HG03575 (cell line): ENCODE measurements around the gene ROR1.

Experiments
- ATAC-seq: cut with Tn5 transposase; IDR thresholded peaks from one replicate; pipeline ENCODE4 v1.9.1; 2021; ENCODE audit not compliant: unreplicated experiment, insufficient number of reproducible peaks, low FRiP score; ENCODE audit errors: extremely low read depth

ROR1 gene

DNA sequence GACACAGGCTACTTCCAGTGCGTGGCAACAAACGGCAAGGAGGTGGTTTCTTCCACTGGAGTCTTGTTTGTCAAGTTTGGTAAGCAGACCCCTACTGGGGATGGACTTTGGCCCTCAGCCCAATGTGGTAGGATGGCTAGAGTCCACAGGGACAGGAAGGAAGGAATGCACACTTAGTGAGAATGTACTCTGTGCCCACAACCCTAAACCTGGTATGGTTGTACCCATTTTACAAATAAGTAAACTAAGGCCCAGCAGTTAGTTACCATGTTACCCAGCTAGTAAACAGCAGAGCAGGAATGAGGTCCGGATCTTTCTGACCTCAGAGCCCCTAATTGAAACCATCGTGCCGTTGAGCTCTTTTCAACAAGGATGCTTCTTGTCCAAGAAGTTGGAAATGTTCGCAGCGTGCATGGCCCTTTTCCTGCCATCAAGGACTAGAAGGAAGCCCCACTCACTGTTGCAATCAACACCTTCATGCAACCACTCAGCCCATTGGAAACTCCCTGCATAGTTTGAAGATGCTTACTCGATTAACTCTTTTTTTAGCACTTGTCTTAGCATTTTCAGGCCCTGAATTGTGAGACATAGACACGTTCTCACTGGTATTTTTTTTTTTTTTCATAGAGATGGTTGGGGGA, 276.2 kb downstream of the ROR1 start:
- ATAC-seq: no peak

DNA sequence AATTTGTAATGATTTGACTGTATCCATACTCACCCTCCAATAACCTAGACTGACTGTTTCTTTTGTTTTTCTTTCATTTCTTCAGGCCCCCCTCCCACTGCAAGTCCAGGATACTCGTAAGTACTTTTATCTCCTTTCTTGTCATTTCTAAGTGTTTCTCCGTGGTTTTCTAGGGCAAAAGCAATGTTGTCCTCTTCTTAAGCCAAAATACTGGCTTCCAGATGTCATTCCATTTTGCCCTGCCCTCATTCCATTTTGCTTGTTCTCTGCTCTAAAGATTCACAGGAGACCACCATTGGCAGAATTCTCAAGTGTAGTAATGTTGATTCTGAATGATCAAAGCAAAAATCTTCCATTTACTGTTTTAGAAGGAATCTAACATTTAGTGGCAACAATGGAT, 276.8 kb downstream of the ROR1 start:
- no peak for ATAC-seq

DNA sequence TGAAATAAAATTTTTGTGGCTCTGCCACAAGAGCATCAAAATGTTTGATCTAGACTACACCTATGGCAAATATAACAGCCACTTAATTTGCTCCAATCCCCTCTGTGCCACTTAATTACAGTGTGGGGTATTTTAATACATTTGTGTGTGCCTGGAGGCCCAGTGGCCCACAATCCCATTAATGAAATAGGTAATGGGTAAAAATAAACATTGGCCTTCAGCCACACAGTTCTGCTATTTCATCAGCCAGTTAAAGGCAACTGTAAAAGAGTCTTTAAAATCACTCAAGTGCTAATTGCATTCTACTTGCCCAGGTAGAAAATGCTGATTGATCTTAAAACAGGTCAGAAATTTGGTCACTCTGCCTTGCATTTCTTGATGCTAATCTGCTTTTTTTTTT, 278.0 kb downstream of the ROR1 start:
- ATAC-seq: no peak

DNA sequence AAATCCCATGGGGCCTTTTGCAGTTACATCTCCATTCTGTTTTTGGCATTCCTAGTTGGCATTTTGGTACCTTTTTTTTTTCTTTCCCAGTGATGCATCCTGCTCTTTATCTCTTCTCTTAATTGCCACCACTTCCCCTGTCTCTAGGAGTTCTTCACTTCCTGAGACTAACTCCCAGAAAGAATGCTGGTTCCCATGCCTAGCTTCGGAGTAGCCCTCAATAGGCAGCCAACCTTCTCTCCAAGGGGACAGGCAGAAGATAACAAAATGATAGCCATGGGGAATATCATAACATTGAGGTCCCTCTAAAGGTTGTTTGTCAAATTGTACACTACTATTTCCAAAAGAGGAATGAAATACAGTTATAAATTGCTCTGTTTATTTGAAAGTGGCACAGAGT, 279.0 kb downstream of the ROR1 start:
- no peak for ATAC-seq

DNA sequence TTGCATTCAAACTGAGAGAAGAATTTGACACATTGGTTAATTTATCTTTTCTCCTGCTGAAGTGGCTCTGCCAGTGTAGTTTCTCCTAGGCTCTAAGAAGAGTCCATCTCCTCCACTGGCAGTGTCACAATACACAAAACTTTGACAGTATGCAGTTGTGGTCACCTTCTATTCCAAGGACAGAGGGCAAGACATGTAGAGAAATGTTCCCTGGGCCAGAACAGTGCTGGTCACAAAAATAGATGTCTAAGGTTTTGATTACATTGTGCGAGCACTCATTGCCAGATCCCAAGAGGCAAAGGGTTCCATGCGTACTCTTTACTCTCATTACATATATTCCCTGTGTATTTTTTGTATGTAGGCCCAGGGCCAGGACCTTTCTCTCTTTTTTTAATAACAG, 281.5 kb downstream of the ROR1 start:
- ATAC-seq: no peak

DNA sequence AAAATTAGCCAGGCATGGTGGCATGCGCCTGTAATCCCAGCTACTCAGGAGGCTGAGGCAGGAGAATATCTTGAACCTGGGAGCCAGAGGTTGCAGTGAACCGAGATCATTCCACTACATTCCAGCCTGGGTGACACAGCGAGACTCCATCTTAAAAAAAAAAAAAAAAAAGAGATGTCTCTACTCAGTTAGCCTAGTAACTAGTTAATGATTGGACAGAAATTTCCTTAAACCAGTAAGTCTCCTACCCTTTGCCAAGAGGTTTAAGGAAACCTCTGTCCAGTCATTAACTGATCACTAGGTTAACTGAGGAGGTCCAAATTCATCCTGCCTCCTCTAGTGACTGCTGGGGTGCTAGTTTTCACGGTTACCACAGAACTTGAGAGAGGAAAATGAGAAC, 285.7 kb downstream of the ROR1 start:
- ATAC-seq: no peak

DNA sequence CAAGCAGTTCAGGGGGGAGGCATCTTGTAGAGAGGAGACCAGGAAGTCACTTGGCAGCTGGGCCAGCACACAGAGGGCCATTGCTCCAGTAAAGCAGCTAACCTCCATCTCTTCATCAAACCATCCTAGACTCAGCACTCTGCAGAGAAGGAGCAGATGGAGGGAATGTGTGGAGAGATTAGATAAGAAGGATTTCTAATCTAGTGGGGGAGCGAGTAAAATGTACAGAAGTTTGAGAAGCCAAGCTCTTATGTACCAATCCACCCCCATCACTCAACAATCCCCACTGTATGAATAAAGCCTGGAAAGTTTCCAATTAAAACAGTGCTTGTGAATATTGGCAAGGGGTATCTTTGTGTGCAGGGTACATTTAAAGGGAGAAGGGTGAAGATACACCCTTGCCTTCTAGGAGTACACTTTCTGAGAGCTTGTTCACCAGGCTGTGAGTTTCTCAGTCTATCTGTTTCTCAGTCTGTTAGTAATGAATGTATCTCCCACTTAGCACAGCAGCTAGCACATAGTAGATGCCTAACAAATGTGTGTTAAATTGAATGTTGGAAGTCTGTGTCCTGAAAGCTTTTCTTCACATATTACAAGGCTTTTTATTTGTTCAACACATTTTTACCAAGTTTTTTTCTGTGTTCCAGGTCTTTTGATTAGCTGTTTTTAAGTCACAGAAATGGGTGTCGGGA, 286.9 kb downstream of the ROR1 start:
- ATAC-seq: no peak

DNA sequence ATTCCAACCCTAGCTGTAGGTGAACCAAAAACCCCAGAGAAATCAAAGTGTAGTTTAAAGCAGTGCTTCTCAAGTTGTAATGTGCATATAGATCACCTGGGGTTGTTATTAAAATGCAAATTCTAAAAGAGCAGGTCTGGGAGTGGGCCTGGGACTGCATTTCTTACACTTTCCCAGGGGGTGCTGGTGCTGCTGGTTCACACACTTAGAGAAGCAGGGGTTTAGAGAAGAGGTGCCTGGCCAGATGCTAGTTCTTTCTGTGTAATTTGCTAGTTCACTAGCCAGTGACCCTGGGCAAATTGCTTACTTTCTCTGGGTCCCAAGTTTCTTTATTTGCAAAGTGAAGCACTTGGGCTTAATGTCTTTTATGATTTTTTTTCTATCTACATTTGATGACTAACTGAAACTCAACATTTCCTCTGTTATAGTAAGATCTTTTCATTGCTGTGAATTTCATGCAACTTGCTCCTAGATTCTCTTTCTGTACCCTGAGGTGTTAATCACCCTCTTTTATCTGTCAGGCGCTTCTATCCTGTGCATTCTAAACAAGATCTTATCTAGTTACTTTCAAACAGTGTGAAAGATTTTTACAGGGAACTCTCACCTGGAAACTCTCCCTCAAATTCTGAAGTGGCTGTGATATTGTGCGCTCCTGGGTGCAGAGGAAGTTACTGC, 287.8 kb downstream of the ROR1 start:
- ATAC-seq: no peak

DNA sequence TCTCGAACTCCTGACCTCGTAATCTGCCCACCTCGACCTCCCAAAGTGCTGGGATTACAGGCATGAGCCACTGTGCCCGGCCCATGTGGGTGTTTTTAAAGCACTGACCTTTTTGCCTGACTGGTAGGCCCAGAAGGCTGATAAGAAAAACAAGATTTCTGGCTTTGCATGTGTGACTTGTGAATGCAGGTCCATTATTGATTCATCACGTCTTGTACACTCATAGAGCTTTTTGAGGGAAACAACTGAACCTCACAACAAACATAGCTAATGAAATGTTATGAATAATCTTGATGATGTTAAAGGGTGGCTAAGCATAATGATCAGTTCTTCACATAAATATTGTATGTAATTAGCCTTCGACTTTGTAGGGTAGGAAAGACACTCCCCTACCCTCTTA, 288.7 kb downstream of the ROR1 start:
- no peak for ATAC-seq

DNA sequence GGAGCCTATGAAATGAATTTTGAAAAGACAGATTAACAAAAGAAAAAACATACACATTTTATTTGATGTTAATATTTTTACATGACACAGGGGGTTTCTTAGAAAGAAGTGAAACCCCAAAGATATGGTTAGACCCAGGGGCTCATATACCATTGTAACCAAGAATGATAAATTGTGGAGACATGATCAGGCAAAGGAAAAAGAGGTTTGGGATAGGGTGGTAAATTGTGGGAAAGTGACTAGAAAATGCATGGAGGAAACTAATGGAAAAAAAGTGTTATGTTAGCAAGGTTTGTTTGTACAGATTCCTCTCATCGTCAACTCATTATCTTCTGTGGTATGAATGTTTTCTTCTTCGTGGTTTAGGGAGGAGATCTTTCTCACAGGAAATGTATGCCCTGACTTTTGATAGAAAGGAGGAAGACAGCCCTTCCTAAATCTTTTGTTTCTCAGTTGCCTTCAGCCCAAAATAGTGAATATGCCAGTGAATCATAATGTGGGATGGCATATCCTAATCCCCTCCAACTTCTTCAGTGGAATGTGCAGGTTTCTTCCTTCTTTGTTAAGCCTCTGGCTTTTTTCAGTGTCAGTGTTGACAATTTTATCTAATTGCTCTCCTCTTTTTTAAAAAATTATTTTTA, 289.2 kb downstream of the ROR1 start:
- ATAC-seq: no peak

DNA sequence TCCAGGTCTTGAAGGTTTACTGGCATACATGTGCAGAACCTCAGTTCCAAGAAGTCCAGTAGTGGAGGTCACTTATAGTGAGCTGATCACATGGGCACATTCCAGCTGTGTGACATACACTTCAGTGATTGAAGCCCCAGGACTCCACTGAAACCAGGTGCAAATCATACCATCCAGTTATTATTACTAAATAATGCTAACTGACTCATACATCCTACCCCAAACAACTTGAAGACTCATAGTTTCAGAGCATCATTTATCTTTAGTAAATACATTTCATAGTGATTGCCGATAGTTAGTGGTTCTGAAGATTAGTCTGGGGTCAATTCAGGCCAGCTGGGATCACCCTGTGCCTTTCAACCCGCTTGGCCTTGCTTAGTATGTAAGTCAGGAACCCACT, 291.8 kb downstream of the ROR1 start:
- no peak for ATAC-seq

DNA sequence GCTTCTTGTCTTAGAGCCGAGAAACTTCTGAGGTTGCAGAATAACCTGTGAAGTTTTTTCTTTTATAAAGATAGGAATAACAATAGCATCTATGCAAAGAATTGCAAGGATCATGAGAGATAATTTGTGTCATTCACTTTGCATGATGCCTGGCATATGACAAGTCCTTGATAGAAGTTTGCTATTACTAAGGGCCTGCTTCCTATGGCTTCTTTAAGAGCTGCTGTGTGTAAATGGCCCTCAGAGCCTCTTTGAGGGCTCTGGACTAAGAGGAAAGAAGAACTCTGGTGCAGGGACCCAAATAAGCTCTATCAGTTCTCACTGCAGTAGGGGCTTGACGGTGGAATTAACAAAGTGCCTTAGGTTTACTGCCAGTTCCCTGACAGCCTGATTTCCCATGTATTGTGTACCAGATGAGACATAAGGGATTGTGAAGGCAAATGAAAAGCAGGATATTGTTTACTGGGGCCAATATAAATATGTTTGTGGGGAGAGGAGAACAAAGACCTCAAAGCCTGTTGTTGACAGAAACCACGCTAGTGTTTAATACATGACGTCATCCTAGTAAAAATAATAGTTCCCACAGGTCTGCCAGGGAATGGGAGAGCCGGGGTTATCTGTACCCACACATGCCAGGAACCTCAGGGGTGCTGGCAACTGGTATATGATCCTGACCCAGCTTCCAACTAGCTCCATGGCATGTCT, 298.4 kb downstream of the ROR1 start:
- ATAC-seq: no peak

DNA sequence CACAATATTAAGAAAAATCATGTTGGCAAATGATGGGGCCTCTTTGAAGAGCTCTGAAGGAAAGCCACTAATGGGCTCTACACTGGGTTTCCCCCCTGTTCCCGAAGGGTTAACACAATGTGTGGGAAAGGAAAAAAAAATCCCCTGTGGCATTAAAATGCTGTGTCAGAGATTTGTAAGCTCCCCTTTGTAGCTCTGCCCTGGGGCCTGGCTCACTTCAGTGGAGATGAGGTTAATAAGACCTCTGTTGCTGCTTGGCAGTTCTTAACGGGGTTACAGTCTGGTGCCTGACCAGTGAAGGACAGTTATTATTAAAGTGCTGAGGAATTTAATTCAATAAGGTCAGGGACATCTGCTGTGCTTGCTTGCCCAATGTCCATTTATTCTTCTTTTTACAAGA, 299.9 kb downstream of the ROR1 start:
- no peak for ATAC-seq

DNA sequence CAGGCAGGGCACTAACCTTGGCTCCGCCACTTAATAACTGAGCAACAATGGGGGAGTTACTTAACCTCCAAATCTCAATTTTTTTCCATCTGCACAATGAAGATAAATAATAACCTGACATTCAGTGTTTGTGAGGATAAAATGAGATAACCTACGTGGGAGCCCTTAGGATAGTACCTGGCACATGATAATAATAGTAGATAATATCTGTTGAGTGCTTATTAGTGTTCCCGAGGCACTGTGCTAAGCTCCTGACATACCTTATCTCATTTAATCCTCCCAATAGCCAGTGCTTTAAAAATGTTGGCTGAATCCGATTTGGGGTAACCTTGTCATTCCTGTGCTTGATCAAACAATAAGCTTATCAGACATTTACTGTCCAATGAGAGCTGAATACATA, 300.9 kb downstream of the ROR1 start:
- no peak for ATAC-seq

DNA sequence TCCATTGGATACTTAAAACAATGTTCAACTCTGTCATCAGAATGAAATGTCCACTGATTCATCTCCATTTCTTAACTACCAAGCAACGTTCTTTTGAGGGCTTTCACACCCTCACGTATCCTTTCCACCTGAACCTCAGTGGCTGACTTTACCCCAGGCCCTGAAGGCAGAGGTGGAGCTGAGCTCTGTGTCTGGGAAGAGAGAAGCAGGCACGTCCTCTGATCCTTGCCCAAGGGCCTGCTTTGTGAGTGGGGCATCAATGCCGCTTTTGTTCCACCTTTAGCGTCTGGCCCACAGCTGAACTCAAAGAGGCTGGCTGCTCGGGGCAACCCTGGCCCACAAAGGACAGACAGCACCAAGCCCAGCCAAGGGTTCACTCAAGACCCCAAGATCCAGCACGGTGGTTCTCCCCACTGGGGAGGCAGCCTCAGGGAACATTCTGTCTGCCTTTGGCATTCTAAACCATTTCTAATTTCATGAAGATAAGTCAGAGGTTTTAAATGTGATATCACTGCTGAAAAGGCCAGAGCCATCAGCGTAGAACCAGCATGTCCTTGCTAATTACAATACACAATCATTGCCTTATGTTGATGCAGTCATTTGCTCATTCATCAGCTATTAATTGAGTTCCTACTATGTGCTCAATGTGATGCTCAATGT, 303.6 kb downstream of the ROR1 start:
- ATAC-seq: no peak

DNA sequence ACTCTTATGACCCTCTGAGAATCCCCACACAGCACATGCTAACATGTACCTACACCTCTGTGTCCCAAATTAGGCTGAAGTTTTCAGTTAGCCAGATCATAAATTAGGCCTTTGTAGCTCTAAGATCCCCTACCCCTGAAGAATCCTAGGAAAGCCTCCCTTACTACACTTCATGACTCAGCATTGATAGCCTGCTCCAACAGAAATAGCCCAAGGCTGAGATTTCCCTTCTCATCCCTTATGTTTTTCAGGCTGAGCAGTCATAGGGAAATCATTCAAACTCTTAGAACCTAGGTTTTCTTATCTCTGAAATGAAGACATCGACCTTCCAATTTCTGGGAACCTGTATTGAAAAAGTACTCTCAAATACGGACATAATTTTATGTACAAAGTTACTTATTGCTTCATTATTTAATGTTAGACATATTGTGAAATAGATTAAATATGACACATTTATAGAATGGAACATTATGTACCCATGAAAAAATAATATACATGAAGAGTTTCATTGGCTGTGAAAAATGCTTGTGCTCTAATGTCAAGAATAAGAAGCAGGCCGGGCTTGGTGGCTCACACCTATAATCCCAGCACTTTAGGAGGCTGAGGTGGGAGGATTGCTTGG, 307.2 kb downstream of the ROR1 start:
- ATAC-seq: no peak

DNA sequence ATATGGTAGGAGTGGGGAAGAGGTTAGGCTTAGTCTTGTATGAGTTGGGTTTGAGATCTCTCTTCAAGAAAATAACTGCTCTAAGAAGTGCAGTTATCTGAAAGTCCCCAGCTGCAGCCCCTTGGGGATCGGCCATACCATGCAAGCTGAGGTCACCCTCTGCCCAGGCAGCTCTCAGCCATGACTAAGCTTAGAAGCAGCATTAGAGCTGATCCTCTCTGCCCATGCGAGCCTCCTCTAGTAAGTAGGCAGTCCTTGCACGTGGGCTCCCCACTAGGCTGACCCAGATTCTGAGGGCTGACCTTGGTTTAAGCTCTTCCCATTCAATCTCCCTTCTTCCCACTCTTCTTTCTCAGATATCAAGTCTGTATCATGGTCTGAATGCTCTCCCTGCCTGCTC, 308.6 kb downstream of the ROR1 start:
- ATAC-seq: no peak

DNA sequence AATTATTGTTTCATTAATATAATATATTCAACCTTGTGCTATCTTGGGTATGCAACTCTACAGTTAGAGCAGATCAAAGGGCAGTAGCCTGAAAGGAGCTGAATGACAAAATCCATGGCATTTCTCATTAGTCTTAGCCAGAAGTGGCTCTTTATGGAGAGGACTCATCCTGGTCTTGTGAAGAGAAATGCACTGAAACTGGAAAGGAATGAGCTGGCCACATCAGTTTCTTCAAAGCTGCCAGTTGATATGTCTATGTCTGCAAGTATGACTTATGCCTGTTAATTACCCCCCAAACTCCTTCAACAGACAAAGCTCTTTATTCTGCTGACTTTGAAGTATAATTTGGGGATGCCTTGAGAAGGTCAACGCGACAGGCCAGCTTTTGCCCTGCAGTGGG, 310.6 kb downstream of the ROR1 start:
- ATAC-seq: no peak

DNA sequence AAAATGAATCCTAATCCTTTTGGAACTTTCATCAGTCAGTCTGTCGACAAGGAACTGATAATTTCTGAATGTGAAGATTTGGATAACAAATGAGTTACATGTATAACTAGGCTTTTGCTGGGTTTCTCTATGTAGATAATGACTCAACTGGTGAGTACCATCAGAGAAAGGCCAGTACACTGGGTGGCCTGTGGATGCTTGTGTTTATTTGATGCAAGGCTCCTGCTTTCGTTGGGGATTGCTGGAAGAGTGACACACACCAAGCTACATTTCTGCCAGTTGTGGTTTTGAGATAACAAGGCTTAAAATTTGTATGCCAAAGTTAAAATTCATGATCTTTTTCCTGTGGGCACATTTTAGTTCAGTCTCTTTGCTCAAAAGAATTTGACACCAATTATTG, 314.0 kb downstream of the ROR1 start:
- ATAC-seq: no peak
